CD8-positive, alpha-beta memory T cell (primary cell): ENCODE data around the gene PDE3A. TPM values are rescaled to one million over a fixed set of nuclear protein-coding genes. Genes with fewer than 3 reads are reported as not detected.

ENCODE experiments used
- CTCF ChIA-PET: fragments of 350-600 bp; sonication (Branson Sonifier 250); formaldehyde crosslinking; loops from one replicate; lab custom pipeline; 2021; ENCODE audit warnings: antibody characterized with exemption; lab: Charles Lee
- POLR2A ChIA-PET: fragments of 350-600 bp; sonication (Branson Sonifier 250); formaldehyde crosslinking; loops from one replicate; lab custom pipeline; 2021; ENCODE audit warnings: antibody characterized with exemption; lab: Charles Lee
- DNase-seq, 5 donors: peaks; one replicate each; pipeline versions ENCODE4 v3.0.0 to v3.0.0-alpha.2; 2020 to 2022; ENCODE audit warnings: mixed read lengths in 1 of 5
- H3K27ac ChIP-seq: one replicate; pipeline ENCODE4 v1.7.0; 2013; ENCODE audit warnings: low read depth, mild to moderate bottlenecking, low read length, moderate library complexity
- H3K27me3 ChIP-seq: 2 replicates; pipeline ENCODE4 v1.7.0; 2013; ENCODE audit warnings: low read length, mild to moderate bottlenecking; ENCODE audit not compliant: insufficient read depth, poor library complexity, severe bottlenecking
- H3K36me3 ChIP-seq: 2 replicates; pipeline ENCODE4 v1.7.0; 2013; ENCODE audit warnings: mild to moderate bottlenecking, low read length, moderate library complexity; ENCODE audit not compliant: insufficient read depth
- H3K4me1 ChIP-seq: 2 replicates; pipeline ENCODE4 v1.7.0; 2013; ENCODE audit warnings: mild to moderate bottlenecking, low read length, moderate library complexity; ENCODE audit not compliant: insufficient read depth
- H3K4me3 ChIP-seq: 2 replicates; pipeline ENCODE4 v1.7.0; 2013; ENCODE audit warnings: mild to moderate bottlenecking, low read length
- H3K9me3 ChIP-seq: 2 replicates; pipeline ENCODE4 v1.7.0; 2013; ENCODE audit warnings: mild to moderate bottlenecking, low read length
- H3K27ac Mint-ChIP-seq, 8 donors: one replicate each; pipeline ENCODE4 v1.8.0; 2020 to 2021; ENCODE audit warnings: mixed read lengths in 8 of 8, mild to moderate bottlenecking in 6 of 8, inconsistent platforms in 3 of 8, moderate library complexity in 3 of 8
- H3K27me3 Mint-ChIP-seq, 2 donors: one replicate each; pipeline ENCODE4 v1.8.0; 2020 to 2021; ENCODE audit warnings: mixed read lengths in 2 of 2, mild to moderate bottlenecking in 1 of 2, moderate library complexity in 1 of 2
- H3K36me3 Mint-ChIP-seq, 3 donors: one replicate each; pipeline ENCODE4 v1.8.0; 2020 to 2021; ENCODE audit warnings: mixed read lengths in 3 of 3, inconsistent platforms in 1 of 3, mild to moderate bottlenecking in 1 of 3
- H3K4me1 Mint-ChIP-seq, 3 donors: one replicate each; pipeline ENCODE4 v1.8.0; 2020 to 2021; ENCODE audit warnings: mixed read lengths in 3 of 3, inconsistent platforms in 1 of 3, mild to moderate bottlenecking in 1 of 3
- H3K4me3 Mint-ChIP-seq, 7 donors: one replicate each; pipeline ENCODE4 v1.8.0; 2020 to 2021; ENCODE audit warnings: mixed read lengths in 7 of 7, mild to moderate bottlenecking in 6 of 7, moderate library complexity in 4 of 7, inconsistent platforms in 2 of 7
- H3K9me3 Mint-ChIP-seq, 5 donors: one replicate each; pipeline ENCODE4 v1.8.0; 2020 to 2022; ENCODE audit warnings: mixed read lengths in 5 of 5, mild to moderate bottlenecking in 3 of 5, moderate library complexity in 2 of 5, inconsistent platforms in 1 of 5
- polyA plus RNA-seq: library from polyadenylated mRNA; unstranded; fragments of 300-500 nt; fragmentation: Illumina TruSeq; gene quantifications from one replicate; pipeline ENCODE4 v1.2.3, GENCODE V29; 2021
- total RNA-seq, 2 experiments: library from RNA; stranded (reverse); gene quantifications; one replicate each; pipeline ENCODE4 v1.2.3, GENCODE V29; 2021

The PDE3A gene
- total and polyA plus RNA-seq, 3 experiments from 2014 or later = 0.02 TPM; not detected in 2

- no peaks in the 10 kb centered on the region for H3K4me1 Mint-ChIP-seq
Measured at GRCh38 chr12:20415028-20415427, 46.7 kb downstream of the PDE3A start.

GRCh38 chr12:20415641-20416040, 47.3 kb downstream of the PDE3A start:
- H3K27ac ChIP-seq = no peak overlapping the region
- H3K4me1 ChIP-seq = no peaks in the 10 kb centered on the region
- ChIA-PET POLR2A (no interaction called here), CTCF (no interaction called here)
- Mint-ChIP-seq H3K27me3 (peaks cover 0 to 1% of the 10 kb centered on the region in 2 donors), H3K27ac (no peak overlapping the region), H3K4me1 (no peaks in the 10 kb centered on the region), H3K36me3 (no peaks in the 10 kb centered on the region), H3K4me3 (no peak overlapping the region), H3K9me3 (peaks cover 0 to 2% (median 0%) of the 10 kb centered on the region in 5 donors)
- no peak overlapping the region for H3K4me3 ChIP-seq
- no peaks in the 10 kb centered on the region for H3K36me3 ChIP-seq
- DNase-seq = no peak
- H3K27me3 ChIP-seq = no peaks in the 10 kb centered on the region
- no peaks in the 10 kb centered on the region for H3K9me3 ChIP-seq

More at GRCh38 chr12:20415028-20415427, 46.7 kb downstream of the PDE3A start:
- peaks cover 0 to 6% (median 0%) of the 10 kb centered on the region in 5 donors for H3K9me3 Mint-ChIP-seq
- H3K36me3 ChIP-seq = no peaks in the 10 kb centered on the region
- no peak overlapping the region for H3K27ac ChIP-seq
- H3K36me3 Mint-ChIP-seq = no peaks in the 10 kb centered on the region
- no peaks in the 10 kb centered on the region for H3K27me3 ChIP-seq
- no peak overlapping the region for H3K4me3 ChIP-seq
- H3K9me3 ChIP-seq = no peaks in the 10 kb centered on the region
- H3K4me3 Mint-ChIP-seq = no peak overlapping the region
- peaks cover 0 to 2% of the 10 kb centered on the region in 2 donors for H3K27me3 Mint-ChIP-seq
- H3K27ac Mint-ChIP-seq = no peak overlapping the region
- ChIA-PET POLR2A (no interaction called here), CTCF (no interaction called here)
- DNase-seq = no peak
- H3K4me1 ChIP-seq = no peaks in the 10 kb centered on the region

- CTCF ChIA-PET = no interaction called here
- H3K4me1 ChIP-seq = no peaks in the 10 kb centered on the region
- H3K36me3 ChIP-seq = no peaks in the 10 kb centered on the region
- Mint-ChIP-seq H3K27me3 (no peaks in the 10 kb centered on the region), H3K36me3 (no peaks in the 10 kb centered on the region), H3K27ac (no peak overlapping the region), H3K9me3 (no peaks in the 10 kb centered on the region), H3K4me3 (no peak overlapping the region), H3K4me1 (peaks cover 0 to 2% (median 0%) of the 10 kb centered on the region in 3 donors)
- POLR2A ChIA-PET = no interaction called here
- no peaks in the 10 kb centered on the region for H3K27me3 ChIP-seq
- no peaks in the 10 kb centered on the region for H3K9me3 ChIP-seq
- no peak for DNase-seq
- H3K4me3 ChIP-seq = no peak overlapping the region
- no peak overlapping the region for H3K27ac ChIP-seq
Measured at GRCh38 chr12:20420557-20420956, 52.2 kb downstream of the PDE3A start.

- Histone ChIP-seq H3K27me3 (no peaks in the 10 kb centered on the region), H3K9me3 (no peaks in the 10 kb centered on the region), H3K36me3 (no peaks in the 10 kb centered on the region), H3K4me3 (no peak overlapping the region), H3K27ac (no peak overlapping the region), H3K4me1 (no peaks in the 10 kb centered on the region)
- Mint-ChIP-seq H3K36me3 (no peaks in the 10 kb centered on the region), H3K9me3 (no peaks in the 10 kb centered on the region), H3K4me3 (no peak overlapping the region), H3K4me1 (peaks cover 0 to 2% (median 0%) of the 10 kb centered on the region in 3 donors), H3K27ac (no peak overlapping the region), H3K27me3 (no peaks in the 10 kb centered on the region)
- POLR2A ChIA-PET = no interaction called here
- DNase-seq = no peak
- CTCF ChIA-PET = no interaction called here
Measured at GRCh38 chr12:20421421-20421820, 53.1 kb downstream of the PDE3A start.

GRCh38 chr12:20423557-20423956, 55.2 kb downstream of the PDE3A start:
- Mint-ChIP-seq H3K36me3 (no peaks in the 10 kb centered on the region), H3K4me1 (peaks cover 0 to 2% (median 0%) of the 10 kb centered on the region in 3 donors), H3K4me3 (no peak overlapping the region), H3K9me3 (no peaks in the 10 kb centered on the region), H3K27me3 (no peaks in the 10 kb centered on the region), H3K27ac (no peak overlapping the region)
- no peak overlapping the region for H3K4me3 ChIP-seq
- ChIA-PET POLR2A (no interaction called here), CTCF (no interaction called here)
- H3K36me3 ChIP-seq = no peaks in the 10 kb centered on the region
- H3K27me3 ChIP-seq = no peaks in the 10 kb centered on the region
- no peak overlapping the region for H3K27ac ChIP-seq
- DNase-seq = no peak
- H3K4me1 ChIP-seq = no peaks in the 10 kb centered on the region
- H3K9me3 ChIP-seq = no peaks in the 10 kb centered on the region

GRCh38 chr12:20424841-20425240, 56.5 kb downstream of the PDE3A start:
- ChIA-PET POLR2A (no interaction called here), CTCF (no interaction called here)
- no peak overlapping the region for H3K4me3 ChIP-seq
- no peaks in the 10 kb centered on the region for H3K4me1 ChIP-seq
- Mint-ChIP-seq H3K27me3 (no peaks in the 10 kb centered on the region), H3K27ac (no peak overlapping the region), H3K4me3 (no peak overlapping the region), H3K4me1 (peaks cover 0 to 2% (median 0%) of the 10 kb centered on the region in 3 donors), H3K36me3 (no peaks in the 10 kb centered on the region), H3K9me3 (no peaks in the 10 kb centered on the region)
- no peaks in the 10 kb centered on the region for H3K9me3 ChIP-seq
- DNase-seq = no peak
- H3K36me3 ChIP-seq = no peaks in the 10 kb centered on the region
- no peaks in the 10 kb centered on the region for H3K27me3 ChIP-seq
- H3K27ac ChIP-seq = no peak overlapping the region

- peaks cover 0 to under 1% (median 0%) of the 10 kb centered on the region in 5 donors for H3K9me3 Mint-ChIP-seq
- H3K27ac Mint-ChIP-seq = no peak overlapping the region
- H3K36me3 ChIP-seq = no peaks in the 10 kb centered on the region
- POLR2A ChIA-PET = no interaction called here
- peaks cover 0 to 2% (median 0%) of the 10 kb centered on the region in 3 donors for H3K4me1 Mint-ChIP-seq
- CTCF ChIA-PET = no interaction called here
- no peak overlapping the region for H3K4me3 ChIP-seq
- H3K27me3 Mint-ChIP-seq = no peaks in the 10 kb centered on the region
- H3K27me3 ChIP-seq = no peaks in the 10 kb centered on the region
- no peaks in the 10 kb centered on the region for H3K9me3 ChIP-seq
- H3K36me3 Mint-ChIP-seq = no peaks in the 10 kb centered on the region
- no peaks in the 10 kb centered on the region for H3K4me1 ChIP-seq
- H3K4me3 Mint-ChIP-seq = no peak overlapping the region
- no peak for DNase-seq
- H3K27ac ChIP-seq = no peak overlapping the region
Measured at GRCh38 chr12:20426191-20426590, 57.9 kb downstream of the PDE3A start.

- H3K27me3 Mint-ChIP-seq = no peaks in the 10 kb centered on the region
- Histone ChIP-seq H3K4me1 (no peaks in the 10 kb centered on the region), H3K4me3 (no peak overlapping the region), H3K9me3 (no peaks in the 10 kb centered on the region), H3K36me3 (no peaks in the 10 kb centered on the region), H3K27ac (no peak overlapping the region), H3K27me3 (no peaks in the 10 kb centered on the region)
- H3K4me3 Mint-ChIP-seq = no peak overlapping the region
- ChIA-PET POLR2A (no interaction called here), CTCF (no interaction called here)
- no peaks in the 10 kb centered on the region for H3K4me1 Mint-ChIP-seq
- DNase-seq = no peak
- H3K36me3 Mint-ChIP-seq = no peaks in the 10 kb centered on the region
- H3K9me3 Mint-ChIP-seq = peaks cover 0 to 1% (median 0%) of the 10 kb centered on the region in 5 donors
- no peak overlapping the region for H3K27ac Mint-ChIP-seq
Measured at GRCh38 chr12:20426957-20427356, 58.6 kb downstream of the PDE3A start.

- Mint-ChIP-seq H3K36me3 (no peaks in the 10 kb centered on the region), H3K27me3 (peaks cover 0 to 1% of the 10 kb centered on the region in 2 donors), H3K9me3 (peaks cover 0 to 1% (median 0%) of the 10 kb centered on the region in 5 donors), H3K27ac (no peak overlapping the region), H3K4me3 (no peak overlapping the region), H3K4me1 (no peaks in the 10 kb centered on the region)
- H3K27me3 ChIP-seq = no peaks in the 10 kb centered on the region
- ChIA-PET CTCF (no interaction called here), POLR2A (no interaction called here)
- DNase-seq = no peak
- H3K27ac ChIP-seq = no peak overlapping the region
- H3K9me3 ChIP-seq = no peaks in the 10 kb centered on the region
- no peaks in the 10 kb centered on the region for H3K4me1 ChIP-seq
- H3K4me3 ChIP-seq = no peak overlapping the region
- no peaks in the 10 kb centered on the region for H3K36me3 ChIP-seq
Measured at GRCh38 chr12:20429852-20430251, 61.5 kb downstream of the PDE3A start.
